NOMO-1 (cell line): ENCODE data around the gene CBX2.

Experiments
- DNase-seq, 2 experiments: peaks; one replicate each; lab custom pipeline; 2025; ENCODE audit not compliant: unreplicated experiment in 2 of 2; lab: John Stamatoyannopoulos, UW

The CBX2 gene

DNA sequence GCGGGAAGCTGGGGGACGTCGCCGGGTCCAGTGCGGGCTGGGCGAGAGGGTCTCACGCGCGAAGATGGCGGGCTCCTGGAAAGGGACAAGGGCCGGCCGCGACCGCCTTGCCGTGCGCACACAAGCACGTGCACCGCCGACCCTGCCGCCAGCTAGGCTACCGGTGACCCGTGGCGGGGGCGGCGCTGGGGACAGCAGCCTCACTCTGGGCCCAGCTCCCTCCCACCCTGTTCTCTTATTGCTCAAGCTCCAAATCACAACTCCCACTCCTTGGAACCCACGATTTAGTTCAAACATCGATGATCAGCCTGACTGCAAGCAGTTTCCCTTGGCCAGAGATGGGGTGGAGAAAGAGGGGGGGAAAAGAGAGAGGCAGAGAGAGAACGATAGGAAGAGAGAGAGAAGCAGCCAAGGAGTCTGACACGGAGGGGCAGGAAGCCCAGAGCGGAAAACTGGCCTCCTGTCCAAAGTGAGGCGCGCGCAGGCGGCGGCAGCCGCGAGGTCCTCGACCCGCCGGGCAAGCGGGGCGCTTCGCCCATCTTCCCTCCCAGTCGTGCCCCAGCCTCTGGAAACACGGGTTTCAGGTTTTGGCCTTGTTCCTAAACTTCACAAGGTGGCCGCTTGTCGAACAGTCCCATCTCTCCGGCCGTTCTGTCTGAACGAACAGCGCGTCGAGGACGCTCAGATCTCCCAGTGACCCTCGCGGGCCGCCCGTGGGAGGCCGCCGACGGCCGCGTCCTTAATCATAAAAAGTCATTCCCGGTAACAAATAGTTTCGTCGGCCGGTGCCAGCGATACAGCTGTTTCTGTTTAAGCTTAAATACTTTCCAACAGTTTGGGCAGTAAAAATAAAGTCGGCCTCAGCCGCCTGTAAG lies 20.6 kb downstream of the CBX2 start:
- no peak for DNase-seq

DNA sequence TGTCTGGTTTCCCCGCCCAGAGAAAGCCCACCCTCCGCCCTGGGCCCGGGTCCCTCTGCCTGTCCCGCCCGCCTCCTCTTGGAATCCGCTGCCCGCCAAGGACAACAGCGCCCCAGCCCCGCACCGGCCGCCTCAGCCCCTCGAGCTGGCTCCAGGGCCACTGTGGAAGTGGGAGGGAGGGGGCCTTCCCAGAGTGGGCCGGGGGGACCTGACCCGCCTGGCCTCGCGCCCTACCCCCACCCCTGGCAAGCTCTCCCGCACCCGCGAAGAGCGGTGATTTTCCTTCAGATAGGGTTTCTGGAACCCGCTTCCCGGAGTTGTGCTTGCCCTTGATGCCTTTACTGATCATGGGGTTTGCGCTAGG lies 21.2 kb downstream of the CBX2 start:
- no peak for DNase-seq

GRCh38 chr17:79799538-79800324 lies 21.8 kb downstream of the CBX2 start:
- no peak for DNase-seq

GRCh38 chr17:79800325-79801155 lies 22.6 kb downstream of the CBX2 start:
- peak; percentile 51 to 60 for DNase-seq

- no peak for DNase-seq
Measured at GRCh38 chr17:79801156-79802038, 23.4 kb downstream of the CBX2 start.

DNA sequence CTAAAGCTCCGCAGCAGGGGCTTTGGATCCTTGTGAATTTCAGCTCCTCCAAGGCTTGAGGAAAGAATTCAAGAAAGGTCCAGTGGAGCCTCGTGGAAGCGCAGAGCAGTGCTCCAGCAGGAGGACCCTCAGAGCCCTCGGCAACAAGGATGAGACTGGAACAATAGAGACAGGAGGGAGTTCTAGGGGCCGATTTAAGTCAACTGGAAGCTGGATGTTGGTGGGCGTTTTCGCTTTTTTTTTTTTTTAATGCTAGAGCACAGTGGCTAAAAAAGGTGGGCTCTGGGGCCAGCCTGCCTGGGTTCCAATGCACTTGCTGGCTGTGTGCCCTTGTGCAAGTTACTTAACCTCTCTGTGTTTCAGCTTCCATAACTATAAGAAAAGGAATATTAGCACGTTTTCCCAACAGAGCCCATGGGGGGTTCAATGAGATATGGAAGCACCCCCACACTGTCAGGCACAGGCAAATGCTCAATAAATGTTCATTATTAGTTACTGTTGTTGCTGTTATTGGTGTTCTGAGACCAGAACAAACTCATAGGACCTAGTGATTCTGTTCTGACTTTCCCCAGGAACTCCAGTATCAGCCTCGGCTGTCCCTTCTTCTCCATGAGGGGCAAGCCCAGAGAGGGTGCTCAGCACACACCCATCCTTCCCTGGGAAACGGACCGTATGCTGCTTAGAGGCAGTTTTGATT lies 24.2 kb downstream of the CBX2 start:
- no peak for DNase-seq

DNA sequence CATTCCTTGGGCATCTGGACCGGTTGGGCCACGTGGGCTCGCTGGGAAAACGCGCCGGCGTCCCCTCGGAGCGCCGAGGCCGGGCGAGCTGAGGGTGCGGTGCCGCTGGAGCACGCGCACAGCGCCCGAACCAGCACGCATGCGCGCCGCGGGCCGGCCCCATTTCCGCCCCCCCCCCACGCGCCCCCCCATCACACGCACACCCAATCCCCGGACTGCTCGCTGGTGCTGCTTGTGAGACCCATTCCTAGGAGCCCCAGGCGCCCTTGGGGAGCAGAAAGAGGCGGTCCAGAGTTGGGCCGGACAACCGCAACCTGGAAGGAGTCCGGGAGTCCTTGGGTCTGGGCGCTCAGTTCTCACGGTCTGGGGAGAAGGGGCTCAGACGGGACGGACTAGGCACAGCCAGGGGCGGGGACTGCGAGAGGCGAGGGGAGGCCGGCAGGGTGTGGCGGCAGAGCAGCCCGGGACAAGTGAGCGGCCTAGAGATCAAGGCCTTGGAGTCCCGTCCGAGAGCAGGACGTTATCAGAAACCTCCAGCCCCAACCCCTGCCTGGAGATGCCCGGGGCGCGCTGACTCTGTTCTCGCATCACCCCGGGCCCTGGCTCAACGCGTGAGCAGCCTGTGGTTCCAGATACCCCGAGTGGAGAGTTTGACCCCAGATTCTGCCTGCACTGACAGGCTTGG lies 24.9 kb downstream of the CBX2 start:
- no peak for DNase-seq

DNA sequence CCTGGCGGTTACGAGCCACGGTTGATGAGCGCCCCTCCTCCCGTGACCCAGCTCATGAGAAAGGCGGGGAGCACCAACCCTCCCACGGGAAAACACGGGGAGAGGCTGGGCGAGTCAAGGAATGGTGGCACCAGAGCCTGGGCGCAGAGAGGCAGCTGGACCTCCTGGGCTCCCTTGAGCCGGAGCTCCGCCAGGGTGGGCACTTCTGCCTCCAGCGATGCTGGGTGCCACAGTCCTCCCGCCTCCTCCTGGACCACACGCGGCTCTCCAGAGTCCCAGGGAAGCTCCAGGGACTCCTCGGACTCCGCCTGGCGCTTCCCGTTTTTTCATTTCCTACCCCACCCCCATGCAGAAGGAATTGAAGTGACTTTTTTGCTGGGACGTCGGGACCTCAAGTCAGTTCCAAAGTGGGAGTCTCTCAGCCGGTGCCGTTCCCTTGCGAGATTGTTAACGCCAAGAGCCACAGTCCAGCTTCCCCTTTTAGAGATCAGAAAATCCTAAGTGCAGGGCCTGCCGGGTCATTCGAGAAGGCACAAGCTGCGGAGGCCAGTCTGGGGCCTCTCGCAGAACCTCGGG lies 25.6 kb downstream of the CBX2 start:
- peak; percentile 61 to 64 for DNase-seq

DNA sequence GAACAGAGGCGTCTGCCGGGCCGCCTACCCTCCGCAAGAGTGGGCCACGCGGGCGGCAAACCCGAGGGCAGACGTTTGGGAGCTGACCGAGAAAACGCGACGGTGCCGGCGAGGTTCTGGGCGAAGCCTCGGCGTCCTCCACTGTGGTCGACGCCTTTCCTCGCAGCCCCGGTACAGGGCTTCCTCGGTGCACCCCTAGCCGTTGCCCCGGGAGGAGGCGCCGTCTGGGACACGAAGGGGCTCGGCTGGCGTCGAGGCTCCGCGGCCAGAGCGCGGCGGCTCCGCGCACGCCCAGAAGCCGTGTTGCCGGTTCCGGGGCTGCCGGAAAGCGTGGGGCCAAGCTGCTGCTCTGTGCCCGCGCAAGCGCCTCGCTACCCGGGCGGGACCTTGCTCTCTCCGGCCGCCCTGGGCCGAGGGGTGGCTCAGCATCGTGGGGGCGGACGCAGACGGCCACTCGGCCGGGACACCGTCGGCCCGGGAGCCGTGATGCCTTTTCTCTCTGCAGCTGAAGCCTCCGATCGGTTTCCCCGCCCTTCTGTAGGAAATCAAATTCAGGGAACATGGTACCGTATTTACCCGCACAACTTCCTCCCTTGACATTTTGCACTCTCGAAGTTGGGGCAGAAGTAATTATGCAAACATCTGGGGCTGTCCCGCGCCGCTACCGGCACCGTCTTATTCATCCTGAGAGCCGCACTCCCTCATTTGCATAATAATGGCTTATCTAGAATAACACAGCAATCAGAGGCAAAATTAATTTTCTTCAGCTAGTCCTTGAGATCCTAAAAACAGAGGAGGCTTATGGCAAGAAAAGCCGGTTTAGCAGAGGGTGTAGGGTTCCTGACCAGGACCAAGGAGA lies 26.3 kb downstream of the CBX2 start:
- DNase-seq, result peak in 1 of 2 experiments; percentile 67

DNA sequence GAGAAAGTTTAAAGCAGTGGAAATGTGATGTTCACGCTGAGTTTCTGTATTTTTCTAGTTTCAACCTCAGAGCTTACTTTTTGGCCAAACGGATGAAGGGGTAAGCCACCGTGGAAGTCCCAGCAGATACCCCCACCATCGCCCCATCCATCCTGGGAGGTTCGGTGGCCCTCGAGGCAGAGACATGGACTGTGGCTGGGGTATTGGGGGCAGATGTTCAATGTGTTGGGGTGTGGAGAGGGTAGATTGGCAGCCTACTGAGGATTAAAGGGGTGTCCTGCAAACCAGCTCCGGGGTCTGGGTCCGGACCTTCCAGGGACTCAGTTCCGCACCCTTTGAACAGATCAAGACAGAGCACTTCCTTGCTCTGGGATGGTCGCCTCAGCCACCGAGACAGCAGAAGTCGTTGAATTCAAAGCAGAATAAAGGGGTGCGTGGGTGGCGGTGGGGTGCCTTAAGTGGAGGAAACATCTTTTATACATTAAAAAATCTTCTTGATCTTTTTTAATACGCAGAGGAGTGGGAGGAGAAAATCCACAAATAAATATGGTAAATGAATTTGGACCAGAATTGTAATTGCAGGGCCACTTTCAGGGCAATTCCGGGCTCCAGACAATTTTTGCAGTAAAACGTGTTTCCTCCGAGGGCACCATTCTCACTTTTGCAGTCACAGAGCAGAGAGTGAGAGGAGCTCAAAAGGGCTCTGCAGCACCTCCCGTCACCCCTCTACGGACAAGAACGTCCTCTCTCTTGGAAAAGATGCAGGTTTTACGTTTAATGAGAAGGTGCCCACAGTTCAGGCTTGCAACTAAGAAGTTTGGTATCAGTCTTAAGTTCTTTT lies 27.1 kb downstream of the CBX2 start:
- no peak for DNase-seq

GRCh38 chr17:79806446-79806760 lies 28.5 kb downstream of the CBX2 start:
- DNase-seq, result no peak

- DNase-seq, result no peak
Measured at GRCh38 chr17:79806863-79807720, 29.1 kb downstream of the CBX2 start.

DNA sequence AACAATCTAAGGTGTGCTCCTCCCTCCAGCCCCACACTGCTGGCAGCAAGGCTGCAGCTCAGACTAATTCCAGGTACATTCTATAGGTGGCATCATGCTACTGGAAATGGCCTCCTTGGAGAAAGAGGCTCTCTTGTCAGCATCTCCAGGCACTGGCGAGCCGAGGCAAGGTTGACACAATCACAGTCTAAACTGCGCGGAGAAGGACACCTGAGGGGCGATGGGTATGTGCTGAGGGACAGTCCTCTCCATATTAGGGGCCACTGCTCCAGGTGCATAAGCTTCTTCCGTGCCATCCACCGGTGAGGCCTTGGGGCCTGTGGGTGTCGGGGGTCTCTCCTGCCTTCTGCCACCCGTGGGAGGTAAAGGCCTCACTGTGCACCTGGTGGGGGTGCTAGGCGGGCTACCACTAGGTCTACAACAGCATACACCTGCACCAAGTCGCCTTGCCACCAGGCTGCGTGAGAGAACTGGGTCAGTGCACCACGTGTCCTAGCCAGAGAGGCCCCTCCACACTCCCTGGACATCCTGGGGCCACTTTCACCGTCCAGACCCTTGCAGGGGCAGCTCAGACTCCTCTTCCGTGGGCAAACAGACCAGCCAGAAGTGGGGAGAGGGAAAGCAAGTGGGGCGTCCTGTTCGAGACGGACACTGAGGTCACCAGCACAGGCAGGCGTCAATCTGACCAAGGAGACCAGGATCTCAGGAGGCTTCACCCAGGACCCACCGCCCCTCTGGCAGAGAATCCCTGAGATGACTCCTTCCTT lies 31.0 kb downstream of the CBX2 start:
- DNase-seq, result peak; percentile 25 to 37

DNA sequence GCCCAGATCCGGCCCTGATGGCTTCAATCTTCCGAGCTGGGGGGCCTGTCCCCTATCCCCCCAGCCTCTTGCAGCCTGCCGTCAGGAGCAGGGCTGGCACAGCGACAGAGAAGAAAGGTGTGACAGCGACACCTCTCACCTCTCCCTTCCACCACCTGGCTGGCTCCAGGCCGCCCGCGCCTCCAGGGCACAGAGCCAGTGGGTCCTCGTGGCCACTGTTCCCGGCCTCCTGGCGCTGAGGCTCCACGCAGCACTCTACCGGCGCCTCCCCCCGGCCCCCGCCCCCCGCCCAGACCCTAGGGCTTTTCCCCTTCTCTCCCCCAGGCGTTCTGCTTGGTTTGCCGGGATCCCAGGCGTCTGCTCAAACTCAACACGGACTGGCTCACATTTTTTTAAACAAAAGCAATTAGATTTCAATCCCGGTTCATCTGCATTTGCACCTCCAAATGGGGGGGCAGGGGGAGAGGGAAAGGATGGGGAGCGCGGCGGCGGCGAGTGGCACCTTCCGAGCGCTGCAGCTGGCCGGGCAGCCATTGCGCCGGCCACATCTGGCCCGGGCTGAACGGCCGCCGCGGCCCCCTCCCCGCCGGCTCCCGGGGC lies 31.7 kb downstream of the CBX2 start:
- DNase-seq, result no peak
